DMS114 treated with DMSO at 0.1 percent for 48 hours (cell line): ENCODE measurements around the gene LTO1.
"Not testable (repeated sequence)": the region's sequence is repeated elsewhere in the genome, so short reads cannot be mapped to it uniquely, and the experiment has no call there.

ENCODE experiments used
- DNase-seq: peaks from one replicate; lab custom pipeline; 2025; ENCODE audit not compliant: unreplicated experiment; lab: John Stamatoyannopoulos, UW

The LTO1 gene

DNA sequence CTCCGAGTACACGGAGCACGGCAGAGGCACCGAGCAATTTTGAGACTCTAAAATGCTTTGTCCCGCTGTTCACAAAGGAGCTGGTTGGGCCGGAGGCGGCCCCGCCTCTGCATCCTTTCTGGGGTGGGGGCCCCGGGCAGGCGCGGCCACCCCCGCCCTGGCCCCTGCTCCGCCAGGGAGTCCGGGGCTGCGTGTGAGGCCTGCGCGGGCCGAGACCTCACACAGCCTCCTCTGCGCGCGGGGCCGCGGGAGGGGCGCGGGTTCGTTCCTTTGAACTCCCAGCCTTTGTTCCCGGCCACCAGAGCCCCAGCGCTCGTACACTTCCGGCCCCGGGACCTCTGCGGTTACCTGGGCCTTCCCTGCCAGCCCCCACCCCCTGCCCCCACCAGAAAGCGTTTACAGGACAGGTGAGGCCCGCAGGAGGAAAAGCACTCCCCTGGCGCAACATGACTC lies 27.1 kb upstream of the LTO1 start:
- no peak for DNase-seq

- DNase-seq: no peak
Observed at GRCh38 chr11:69700278-69701140, 25.4 kb upstream of the LTO1 start.

- no peak for DNase-seq
Observed at GRCh38 chr11:69699213-69699612, 24.1 kb upstream of the LTO1 start.

- DNase-seq: no peak
Observed at GRCh38 chr11:69698362-69698761, 23.2 kb upstream of the LTO1 start.

DNA sequence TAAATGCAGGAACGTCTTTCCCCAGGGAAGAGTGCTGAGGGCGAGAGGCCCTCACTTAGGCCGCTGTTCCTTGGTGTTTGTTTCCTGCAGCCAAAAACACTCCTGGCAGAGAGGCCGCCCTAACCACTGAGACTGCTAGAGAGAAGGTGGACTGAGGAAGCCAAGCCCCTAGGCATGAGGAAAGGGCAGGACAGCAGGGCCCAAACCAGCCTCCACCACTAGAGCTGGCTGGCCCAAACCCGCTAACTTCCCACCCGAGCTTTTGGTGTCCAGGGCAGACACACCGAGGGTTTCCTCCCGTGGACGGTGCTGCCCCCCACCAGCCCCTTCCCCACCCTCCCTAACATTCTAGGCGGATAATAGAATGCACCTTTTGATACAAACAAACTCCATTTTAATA lies 22.7 kb upstream of the LTO1 start:
- no peak for DNase-seq

GRCh38 chr11:69697469-69697843 lies 22.3 kb upstream of the LTO1 start:
- DNase-seq: no peak

GRCh38 chr11:69696749-69697468 lies 21.8 kb upstream of the LTO1 start:
- no peak for DNase-seq

DNA sequence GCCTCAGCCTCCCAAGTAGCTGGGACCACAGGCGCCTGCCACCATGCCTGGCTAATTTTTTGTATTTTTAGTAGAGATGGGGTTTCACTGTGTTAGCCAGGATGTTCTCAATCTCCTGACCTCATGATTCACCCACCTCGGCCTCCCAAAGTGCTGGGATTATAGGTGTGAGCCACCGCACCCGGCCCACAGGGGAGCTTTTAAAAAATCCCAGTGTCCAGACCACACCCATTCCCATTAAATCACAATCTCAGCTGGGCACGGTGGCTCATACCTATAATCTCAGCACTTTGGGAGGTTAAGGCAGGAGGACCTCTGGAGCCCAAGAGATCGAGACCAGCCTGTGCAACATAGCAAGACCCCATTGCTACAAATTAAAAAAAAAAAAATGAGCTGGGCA lies 20.8 kb upstream of the LTO1 start:
- not testable (repeated sequence) for DNase-seq

DNA sequence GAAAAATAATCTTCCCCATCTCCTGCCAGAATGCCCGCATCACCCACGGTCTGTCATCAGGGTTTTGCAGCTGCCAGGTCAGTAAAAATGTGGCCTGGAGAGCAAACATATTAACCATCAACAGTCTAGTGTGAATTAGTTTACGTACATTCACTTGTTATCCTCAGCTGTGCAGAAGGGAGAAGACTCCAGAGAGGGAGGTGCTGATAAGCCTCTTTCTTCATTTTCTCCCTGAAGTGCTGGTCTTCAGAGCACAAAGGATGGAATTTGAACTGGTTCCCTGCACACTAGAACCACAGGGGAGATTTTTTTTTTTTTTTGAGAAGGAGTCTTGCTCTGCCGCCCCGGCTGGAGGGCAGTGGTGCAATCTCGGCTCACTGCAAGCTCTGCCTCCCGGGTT lies 20.4 kb upstream of the LTO1 start:
- DNase-seq: no peak

DNA sequence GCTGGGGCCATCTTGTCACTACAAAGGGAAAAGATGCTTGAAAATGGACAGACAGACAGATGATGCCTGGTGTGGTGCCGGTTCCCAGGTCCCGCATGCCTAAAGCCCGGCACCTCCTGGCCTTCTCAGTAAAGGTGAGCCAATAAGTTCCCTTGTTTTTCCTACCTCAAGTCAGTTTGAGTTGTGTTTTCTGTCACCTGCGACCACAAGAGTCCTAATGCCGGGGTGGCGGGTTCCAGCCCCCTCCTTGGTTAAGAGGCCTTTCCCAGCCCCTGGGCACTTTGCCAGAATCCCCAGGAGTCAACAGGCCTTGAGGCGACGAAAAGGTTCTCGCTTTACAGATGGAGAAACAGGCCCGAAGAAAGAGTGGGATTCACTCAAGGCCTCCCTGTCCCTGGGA lies 19.6 kb upstream of the LTO1 start:
- DNase-seq: no peak

DNA sequence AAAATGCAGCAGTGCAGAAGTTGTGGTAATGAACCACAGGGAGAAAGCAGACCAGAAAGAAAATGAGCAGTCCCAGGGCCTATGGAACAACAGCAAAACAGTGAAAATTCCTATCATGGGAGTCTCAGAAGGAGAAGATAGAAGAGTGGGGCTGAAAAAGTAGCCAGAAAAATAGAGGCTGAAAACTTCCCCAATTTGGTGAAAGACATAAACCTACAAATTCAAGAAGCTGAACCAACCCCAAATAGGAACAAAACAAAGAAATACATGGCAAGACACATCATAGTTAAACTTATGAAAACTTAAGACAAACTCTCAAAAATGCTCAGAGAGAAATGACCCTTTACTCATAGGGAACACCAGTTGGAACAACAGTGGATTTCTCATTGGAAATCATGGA lies 17.3 kb upstream of the LTO1 start:
- no peak for DNase-seq

DNA sequence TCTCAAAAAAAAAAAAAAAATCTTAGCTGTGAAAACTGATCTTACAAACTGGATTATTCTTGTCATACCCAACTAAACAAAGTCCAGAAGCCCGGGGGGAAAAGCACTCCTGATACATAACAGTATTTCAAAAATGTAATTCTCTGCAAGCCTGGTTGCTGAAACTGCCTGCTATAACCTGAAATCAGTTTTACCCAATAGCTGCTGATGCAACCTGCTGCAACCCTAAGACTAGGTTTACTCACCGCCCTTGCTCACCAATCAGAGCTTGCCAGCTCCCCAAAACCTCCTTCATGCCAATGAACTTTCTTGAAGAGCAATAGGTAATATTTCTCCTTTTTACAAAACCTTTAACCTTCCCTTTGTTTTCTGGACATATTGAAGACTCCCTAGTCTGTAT lies 16.3 kb upstream of the LTO1 start:
- DNase-seq: no peak

DNA sequence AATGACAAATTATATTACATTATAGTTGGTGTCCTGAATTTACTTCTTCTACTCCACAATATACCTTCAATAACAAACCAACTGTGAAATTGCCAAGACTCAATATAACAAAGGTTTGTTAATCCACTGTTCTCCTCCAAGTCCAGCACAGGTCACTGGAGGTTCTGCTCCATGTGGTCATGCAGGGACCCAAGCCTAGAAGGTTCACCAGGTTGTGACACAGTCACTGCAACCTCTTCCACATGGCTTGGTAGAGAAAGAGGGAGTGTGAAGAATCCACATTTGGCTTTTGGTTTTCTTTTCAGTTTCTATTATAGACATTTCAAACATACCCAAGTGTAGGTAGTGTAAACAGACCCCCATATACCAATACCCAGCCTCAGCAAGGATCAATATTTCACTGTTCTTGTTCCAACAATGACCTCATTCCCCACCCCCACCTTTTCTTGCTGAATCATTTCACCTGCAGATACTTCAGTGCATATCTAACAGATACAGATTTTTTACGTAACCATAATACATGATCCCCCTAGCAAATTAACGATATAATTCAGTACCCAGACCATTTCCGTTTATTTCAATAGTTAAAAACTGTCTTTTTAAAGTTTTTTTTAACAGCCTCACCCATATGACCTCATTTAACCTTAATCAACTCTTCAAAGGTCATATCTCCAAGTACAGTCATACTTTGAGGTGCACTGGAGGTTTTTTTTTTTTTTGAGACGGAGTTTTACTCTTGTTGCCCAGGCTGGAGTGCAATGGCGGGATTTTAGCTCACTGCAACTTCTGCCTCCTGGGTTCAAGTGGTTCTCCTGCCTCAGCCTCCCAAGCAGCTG lies 14.5 kb upstream of the LTO1 start:
- no peak for DNase-seq

DNA sequence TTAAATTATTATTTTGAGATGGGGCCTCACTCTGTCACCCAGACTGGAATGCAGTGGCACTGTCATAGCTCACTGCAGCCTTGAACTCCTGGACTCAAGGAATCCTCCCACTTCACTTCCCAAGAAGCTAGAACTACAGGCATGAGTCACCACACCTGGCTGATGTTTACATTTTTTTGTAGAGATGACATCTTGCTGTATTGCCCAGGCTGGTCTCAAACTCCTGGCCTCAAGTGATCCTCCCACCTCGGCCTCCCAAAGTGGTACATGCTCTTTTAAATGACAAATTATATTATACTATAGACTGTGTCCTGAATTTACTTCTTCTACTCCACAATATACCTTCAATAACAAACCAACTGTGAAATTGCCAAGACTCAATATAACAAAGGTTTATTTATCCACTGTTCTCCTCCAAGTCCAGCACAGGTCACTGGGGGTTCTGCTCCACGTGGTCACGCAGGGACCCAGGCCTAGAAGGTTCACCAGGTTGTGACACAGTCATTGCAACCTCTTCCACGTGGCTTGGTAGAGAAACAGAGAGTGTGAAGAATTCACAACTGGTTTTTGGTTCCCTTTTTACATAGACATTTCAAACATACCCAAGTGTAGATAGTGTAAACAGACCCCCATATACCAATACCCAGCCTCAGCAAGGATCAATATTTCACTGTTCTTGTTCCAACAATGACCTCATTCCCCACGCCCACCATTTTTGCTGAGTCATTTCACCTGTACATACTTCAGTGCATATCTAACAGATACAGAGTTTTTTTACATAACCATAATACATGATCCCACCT lies 13.0 kb upstream of the LTO1 start:
- not testable (repeated sequence) for DNase-seq

DNA sequence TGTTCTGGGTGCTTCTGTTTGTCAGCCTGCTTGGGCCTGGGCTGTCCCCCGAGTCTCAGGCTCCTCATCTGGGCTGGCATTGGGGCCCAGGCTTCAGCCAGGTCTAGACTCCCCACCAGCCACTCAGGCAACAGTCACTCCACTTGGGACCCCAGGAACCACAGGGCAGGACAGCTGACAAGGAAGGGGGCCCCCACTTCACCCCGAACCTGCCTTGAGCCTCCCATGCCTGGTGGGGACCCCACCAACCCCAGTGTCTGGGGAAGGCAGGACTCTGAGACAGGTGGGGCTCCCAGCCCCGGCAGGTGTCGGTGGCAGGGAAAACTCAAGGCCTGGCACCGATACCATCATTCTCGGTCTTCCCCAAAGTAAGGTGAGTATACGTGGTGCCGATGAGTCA lies 11.7 kb upstream of the LTO1 start:
- DNase-seq: no peak

GRCh38 chr11:69686452-69686851 lies 11.3 kb upstream of the LTO1 start:
- DNase-seq: no peak

- DNase-seq: no peak
Observed at GRCh38 chr11:69685348-69685747, 10.2 kb upstream of the LTO1 start.

GRCh38 chr11:69684651-69685050 lies 9.5 kb upstream of the LTO1 start:
- DNase-seq: no peak

GRCh38 chr11:69683764-69684333 lies 8.7 kb upstream of the LTO1 start:
- no peak for DNase-seq

- DNase-seq: no peak
Observed at GRCh38 chr11:69682681-69683326, 7.7 kb upstream of the LTO1 start.
